ENCODE results near the gene PTPRJ. TPM values are rescaled to one million over a fixed set of nuclear protein-coding genes. Genes with fewer than 3 reads are reported as not detected.
A peak's percentile ranks its signal among the peaks of the same experiment; 100 is the strongest.

Gene PTPRJ
- total and polyA plus RNA-seq, 2 donors (not counting 1 experiment from before 2014, with no cell fraction given): 11.2 to 20.0 TPM

DNA sequence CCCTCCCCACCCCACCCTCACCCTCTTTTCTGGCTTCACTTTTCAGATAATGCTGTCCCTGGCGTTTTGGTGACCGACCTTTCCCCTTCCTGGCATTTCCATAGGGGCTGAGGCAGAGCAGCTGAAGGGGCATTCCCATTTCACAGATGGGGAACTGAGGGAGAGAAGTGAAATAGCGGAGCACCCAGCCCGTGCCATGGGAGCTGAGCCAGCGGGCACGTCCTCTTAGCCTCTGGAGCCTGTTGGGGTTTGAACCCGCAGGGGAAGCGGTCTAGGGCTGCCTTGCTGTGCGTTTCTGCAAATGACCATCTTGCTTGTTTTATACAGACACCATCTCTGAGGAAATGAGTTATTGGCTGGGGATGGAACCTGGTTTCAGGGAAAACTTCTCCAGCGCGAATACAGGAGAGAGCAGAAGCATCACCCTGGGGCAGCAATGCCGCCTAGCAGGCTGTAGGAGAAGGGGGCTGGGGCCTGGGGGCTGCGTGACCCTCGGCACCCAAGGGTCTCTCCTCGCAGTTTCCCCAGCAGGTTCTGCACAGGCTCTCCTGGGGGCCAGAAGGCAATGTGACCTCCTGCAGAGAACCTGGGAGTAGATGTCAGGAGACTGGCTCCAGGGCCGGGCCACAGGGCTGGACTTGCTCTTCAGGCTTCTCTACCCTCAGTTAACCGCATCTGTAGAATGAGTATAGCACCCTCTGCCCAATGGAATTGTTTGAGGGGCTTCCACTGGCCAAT, 1.5 kb downstream of the PTPRJ start:
- CTCF ChIA-PET: interaction anchor here (0.9 to 3.2 kb wide), 2 partner anchors 47 to 126 kb away, joined by 3 to 18 read pairs; no protein-coding TSS in a partner anchor
- no peak for TF ChIP-seq EZH2 (IDR thresholded peaks at IDR 0.05; ENCODE audit: borderline replicate concordance, insufficient read depth, low read depth, low read length, poor library complexity, severe bottlenecking)
- TF ChIP-seq, protein P1, sequence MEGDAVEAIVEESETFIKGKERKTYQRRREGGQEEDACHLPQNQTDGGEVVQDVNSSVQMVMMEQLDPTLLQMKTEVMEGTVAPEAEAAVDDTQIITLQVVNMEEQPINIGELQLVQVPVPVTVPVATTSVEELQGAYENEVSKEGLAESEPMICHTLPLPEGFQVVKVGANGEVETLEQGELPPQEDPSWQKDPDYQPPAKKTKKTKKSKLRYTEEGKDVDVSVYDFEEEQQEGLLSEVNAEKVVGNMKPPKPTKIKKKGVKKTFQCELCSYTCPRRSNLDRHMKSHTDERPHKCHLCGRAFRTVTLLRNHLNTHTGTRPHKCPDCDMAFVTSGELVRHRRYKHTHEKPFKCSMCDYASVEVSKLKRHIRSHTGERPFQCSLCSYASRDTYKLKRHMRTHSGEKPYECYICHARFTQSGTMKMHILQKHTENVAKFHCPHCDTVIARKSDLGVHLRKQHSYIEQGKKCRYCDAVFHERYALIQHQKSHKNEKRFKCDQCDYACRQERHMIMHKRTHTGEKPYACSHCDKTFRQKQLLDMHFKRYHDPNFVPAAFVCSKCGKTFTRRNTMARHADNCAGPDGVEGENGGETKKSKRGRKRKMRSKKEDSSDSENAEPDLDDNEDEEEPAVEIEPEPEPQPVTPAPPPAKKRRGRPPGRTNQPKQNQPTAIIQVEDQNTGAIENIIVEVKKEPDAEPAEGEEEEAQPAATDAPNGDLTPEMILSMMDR (IDR thresholded peaks at IDR 0.05): no peak
- H3K36me3 ChIP-seq (replicated peaks in 1 of 2; ENCODE audit: control extremely low read depth in 1 of 2, control insufficient read depth in 1 of 2, extremely low read depth in 1 of 2, insufficient read depth in 2 of 2, low read length in 1 of 2): peaks cover 1 to 2% of the 10 kb centered on the region in 2 experiments
- peak overlapping the region; percentile 56 to 82 (median 78) for H3K4me3 ChIP-seq (ENCODE audit: control extremely low read depth in 1 of 5, extremely low read depth in 1 of 5, insufficient read depth in 1 of 5, low read depth in 2 of 5, low read length in 4 of 5)
- POLR2A ChIA-PET: interaction anchor here (0.6 kb wide), 1 partner anchor 20 kb away, joined by 5 read pairs; no protein-coding TSS in a partner anchor
- intact Hi-C loops (cut with micrococcal nuclease): loop anchor here (1.0 kb wide), 1 partner anchor 128 kb away; no protein-coding TSS in a partner anchor
- H3K27ac ChIP-seq (ENCODE audit: low read length in 2 of 2): peak overlapping the region; percentile 18 to 64
- H3K27me3 ChIP-seq (replicated peaks in 1 of 4; ENCODE audit: control extremely low read depth in 1 of 4, control insufficient read depth in 3 of 4, insufficient read depth in 4 of 4, low read length in 3 of 4): no peaks in the 10 kb centered on the region
- ATAC-seq (ENCODE audit: low read depth) (no peak), DNase-seq (peak; percentile 49)
- H4K20me1 ChIP-seq (ENCODE audit: control insufficient read depth, insufficient read depth, low read length, poor library complexity, severe bottlenecking): no peaks in the 10 kb centered on the region
- no peaks in the 10 kb centered on the region for H3K9me3 ChIP-seq (ENCODE audit: control extremely low read depth in 1 of 3, control insufficient read depth in 2 of 3, insufficient read depth in 1 of 3, low read length in 2 of 3)
- Mint-ChIP-seq H3K27me3 (no peaks in the 10 kb centered on the region), H3K4me3 (peak overlapping the region; percentile 94), H3K4me1 (peaks cover 43% of the 10 kb centered on the region), H3K9me3 (ENCODE audit: insufficient read depth) (no peaks in the 10 kb centered on the region), H3K27ac (peak overlapping the region; percentile 94)
- H2AFZ ChIP-seq (ENCODE audit: insufficient read depth, low read depth, low read length, poor library complexity, severe bottlenecking): peak overlapping the region; percentile 78
- WGBS (ENCODE audit: insufficient coverage): 58% methylated on average over 7 of the region's 17 CpGs
- peaks cover 51% of the 10 kb centered on the region for H3K79me2 ChIP-seq (ENCODE audit: control insufficient read depth, insufficient read depth, low read length)
- peak overlapping the region; percentile 91 for H3K4me2 ChIP-seq (replicated peaks; ENCODE audit: low read depth, low read length, poor library complexity, severe bottlenecking)
- peaks cover 33 to 45% of the 10 kb centered on the region in 2 donors for H3K4me1 ChIP-seq (ENCODE audit: control insufficient read depth in 2 of 2, insufficient read depth in 2 of 2, low read length in 2 of 2)
- H3K9ac ChIP-seq (ENCODE audit: low read length): peak overlapping the region; percentile 75

- Histone ChIP-seq H3K4me3 (ENCODE audit: control extremely low read depth in 1 of 5, extremely low read depth in 1 of 5, insufficient read depth in 1 of 5, low read depth in 2 of 5, low read length in 4 of 5) (no peak overlapping the region), H3K27me3 (replicated peaks in 1 of 4; ENCODE audit: control extremely low read depth in 1 of 4, control insufficient read depth in 3 of 4, insufficient read depth in 4 of 4, low read length in 3 of 4) (no peaks in the 10 kb centered on the region), H2AFZ (ENCODE audit: insufficient read depth, low read depth, low read length, poor library complexity, severe bottlenecking) (no peak overlapping the region), H3K9ac (ENCODE audit: low read length) (no peak overlapping the region), H4K20me1 (ENCODE audit: control insufficient read depth, insufficient read depth, low read length, poor library complexity, severe bottlenecking) (no peaks in the 10 kb centered on the region), H3K79me2 (ENCODE audit: control insufficient read depth, insufficient read depth, low read length) (peaks cover 59% of the 10 kb centered on the region), H3K27ac (ENCODE audit: low read length in 2 of 2) (peak overlapping the region in 1 of 2 donors; percentile 14), H3K4me2 (replicated peaks; ENCODE audit: low read depth, low read length, poor library complexity, severe bottlenecking) (peak overlapping the region; percentile 9), H3K9me3 (ENCODE audit: control extremely low read depth in 1 of 3, control insufficient read depth in 2 of 3, insufficient read depth in 1 of 3, low read length in 2 of 3) (no peaks in the 10 kb centered on the region), H3K4me1 (ENCODE audit: control insufficient read depth in 2 of 2, insufficient read depth in 2 of 2, low read length in 2 of 2) (peaks cover 39 to 53% of the 10 kb centered on the region in 2 donors), H3K36me3 (replicated peaks in 1 of 2; ENCODE audit: control extremely low read depth in 1 of 2, control insufficient read depth in 1 of 2, extremely low read depth in 1 of 2, insufficient read depth in 2 of 2, low read length in 1 of 2) (peaks cover 1 to 2% of the 10 kb centered on the region in 2 experiments)
- Mint-ChIP-seq H3K4me3 (peak overlapping the region; percentile 53), H3K4me1 (peaks cover 49% of the 10 kb centered on the region), H3K9me3 (ENCODE audit: insufficient read depth) (no peaks in the 10 kb centered on the region), H3K27ac (no peak overlapping the region), H3K27me3 (no peaks in the 10 kb centered on the region)
- DNase-seq: no peak
- CTCF ChIA-PET: interaction anchor here (0.9 to 3.2 kb wide), 3 partner anchors 13 to 125 kb away, joined by 3 to 18 read pairs (median 4); no protein-coding TSS in a partner anchor
- POLR2A ChIA-PET: interaction anchor here (0.7 kb wide), 1 partner anchor 64 kb away, joined by 4 read pairs; no protein-coding TSS in a partner anchor
- intact Hi-C loops (cut with micrococcal nuclease): no loop called here
- no peak for ATAC-seq (ENCODE audit: low read depth)
- TF ChIP-seq, protein P1 (IDR thresholded peaks at IDR 0.05): no peak
- TF ChIP-seq EZH2 (IDR thresholded peaks at IDR 0.05; ENCODE audit: borderline replicate concordance, insufficient read depth, low read depth, low read length, poor library complexity, severe bottlenecking): no peak
Measured at GRCh38 chr11:47982616-47983015, 2.3 kb downstream of the PTPRJ start.
